Stromal cell of bone marrow (primary cell): ENCODE measurements around the gene RASAL1.

Source experiments
- DNase-seq: peaks from one replicate; pipeline ENCODE4 v3.0.0-alpha.2; 2012; ENCODE audit warnings: low read depth

Gene RASAL1

GRCh38 chr12:113094738-113095137 lies 40.8 kb downstream of the RASAL1 start:
- no peak for DNase-seq

GRCh38 chr12:113093409-113094101 lies 42.0 kb downstream of the RASAL1 start:
- no peak for DNase-seq

GRCh38 chr12:113092607-113093408 lies 42.8 kb downstream of the RASAL1 start:
- no peak for DNase-seq

- no peak for DNase-seq
These were observed 44.1 kb downstream of the RASAL1 start for GRCh38 chr12:113091506-113091905.

GRCh38 chr12:113090740-113091139 lies 44.8 kb downstream of the RASAL1 start:
- DNase-seq = no peak

- no peak for DNase-seq
These were observed 45.7 kb downstream of the RASAL1 start for GRCh38 chr12:113089839-113090238.

GRCh38 chr12:113088971-113089756 lies 46.4 kb downstream of the RASAL1 start:
- no peak for DNase-seq

GRCh38 chr12:113088037-113088436 lies 47.5 kb downstream of the RASAL1 start:
- no peak for DNase-seq

- DNase-seq = no peak
These were observed 48.4 kb downstream of the RASAL1 start for GRCh38 chr12:113087193-113087592.

GRCh38 chr12:113086249-113087164 lies 49.1 kb downstream of the RASAL1 start:
- DNase-seq = no peak

GRCh38 chr12:113083863-113084435 lies 51.6 kb downstream of the RASAL1 start:
- DNase-seq = no peak

GRCh38 chr12:113082486-113083148 lies 52.9 kb downstream of the RASAL1 start:
- no peak for DNase-seq

GRCh38 chr12:113081873-113082272 lies 53.7 kb downstream of the RASAL1 start:
- no peak for DNase-seq

- DNase-seq = no peak
These were observed 57.7 kb downstream of the RASAL1 start for GRCh38 chr12:113077859-113078255.

GRCh38 chr12:113077057-113077858 lies 58.3 kb downstream of the RASAL1 start:
- DNase-seq = no peak

GRCh38 chr12:113075137-113075683 lies 60.4 kb downstream of the RASAL1 start:
- DNase-seq = no peak

- no peak for DNase-seq
These were observed 62.0 kb downstream of the RASAL1 start for GRCh38 chr12:113073586-113073985.

GRCh38 chr12:113072136-113072535 lies 63.4 kb downstream of the RASAL1 start:
- DNase-seq = no peak
